Adrenal gland (tissue), 5 donors: ENCODE data around the gene ZRANB1.

ENCODE experiments used
- CTCF ChIP-seq, 6 experiments: fragments of 450-650 bp in 4 of 6; fragments of 200-600 bp in 2 of 6; sonication (generic) in 1 of 6; IDR thresholded peaks; 1 replicate in 5 of 6; 2 replicates in 1 of 6; pipeline versions ENCODE4 v1.5.1 to v1.8.0; 2016 to 2021; ENCODE audit warnings: antibody characterized with exemption in 6 of 6, mild to moderate bottlenecking in 2 of 6, moderate library complexity in 1 of 6
- POLR2A ChIP-seq, 2 donors: fragments of 450-650 bp; IDR thresholded peaks; one replicate each; pipeline ENCODE4 v1.6.1; 2017; ENCODE audit warnings: antibody characterized with exemption in 2 of 2, mild to moderate bottlenecking in 2 of 2, moderate library complexity in 1 of 2
- donor health status: DM: no; HTN: no; CAD: no.

GRCh38 chr10:125026974-125027735 is 85.2 kb downstream of the ZRANB1 start:
- TF ChIP-seq CTCF (IDR thresholded peaks at IDR 0.05) (no peak), POLR2A (IDR thresholded peaks at IDR 0.05) (no peak)
